ENCODE data around the gene SLC38A10. TPM values are rescaled to one million over a fixed set of nuclear protein-coding genes. Genes with fewer than 3 reads are reported as not detected.

SLC38A10 gene
- total RNA-seq, 2 experiments from 2014 or later: 47.6 to 52.9 TPM

DNA sequence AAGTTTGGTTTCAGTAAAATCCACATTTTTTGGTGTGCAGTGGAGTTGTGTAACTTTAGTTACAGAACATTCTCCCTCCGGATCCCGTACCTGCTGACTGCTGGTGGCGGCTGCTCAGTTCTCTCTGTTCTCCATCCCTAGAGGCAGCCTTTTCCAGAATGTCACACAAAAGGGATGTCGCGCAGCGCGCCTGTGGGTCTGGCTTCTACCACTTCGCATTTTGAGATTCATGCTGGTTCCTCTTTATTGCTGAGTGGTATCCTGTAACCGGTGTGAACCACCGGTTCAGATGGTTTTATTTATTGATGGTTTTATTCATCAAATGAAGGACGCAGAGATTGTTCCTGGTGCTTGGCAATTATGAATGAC is 71.4 kb downstream of the SLC38A10 start:
- POLR2A ChIA-PET: no interaction called here
- DNase-seq (no peak), ATAC-seq (no peak)
- H3K36me3 Mint-ChIP-seq (ENCODE audit: low read depth): no peaks in the 10 kb centered on the region
- H3K4me3 Mint-ChIP-seq: peak overlapping the region; percentile 50
- intact Hi-C loops (cut with DNase I, micrococcal nuclease): loop anchor here (1.0 to 10.0 kb wide), 17 partner anchors 16 to 1188 kb away; partner anchors contain the start of genes NDUFAF8 (in 2 of the 2), TEPSIN (in 2 of the 2), BAIAP2 (in 1 of the 2) and CCDC137 (in 1 of the 2)
- peaks cover 19% of the 10 kb centered on the region for H3K4me1 Mint-ChIP-seq
- H3K27ac Mint-ChIP-seq: peak overlapping the region; percentile 76
- CTCF ChIA-PET: interaction anchor here (0.6 to 1.2 kb wide), 3 partner anchors 8 to 68 kb away, joined by 3 to 5 read pairs (median 4); partner anchors contain the start of genes NDUFAF8 and TEPSIN
- H3K27me3 Mint-ChIP-seq: no peaks in the 10 kb centered on the region
- no peaks in the 10 kb centered on the region for H3K9me3 Mint-ChIP-seq (ENCODE audit: low read depth)

DNA sequence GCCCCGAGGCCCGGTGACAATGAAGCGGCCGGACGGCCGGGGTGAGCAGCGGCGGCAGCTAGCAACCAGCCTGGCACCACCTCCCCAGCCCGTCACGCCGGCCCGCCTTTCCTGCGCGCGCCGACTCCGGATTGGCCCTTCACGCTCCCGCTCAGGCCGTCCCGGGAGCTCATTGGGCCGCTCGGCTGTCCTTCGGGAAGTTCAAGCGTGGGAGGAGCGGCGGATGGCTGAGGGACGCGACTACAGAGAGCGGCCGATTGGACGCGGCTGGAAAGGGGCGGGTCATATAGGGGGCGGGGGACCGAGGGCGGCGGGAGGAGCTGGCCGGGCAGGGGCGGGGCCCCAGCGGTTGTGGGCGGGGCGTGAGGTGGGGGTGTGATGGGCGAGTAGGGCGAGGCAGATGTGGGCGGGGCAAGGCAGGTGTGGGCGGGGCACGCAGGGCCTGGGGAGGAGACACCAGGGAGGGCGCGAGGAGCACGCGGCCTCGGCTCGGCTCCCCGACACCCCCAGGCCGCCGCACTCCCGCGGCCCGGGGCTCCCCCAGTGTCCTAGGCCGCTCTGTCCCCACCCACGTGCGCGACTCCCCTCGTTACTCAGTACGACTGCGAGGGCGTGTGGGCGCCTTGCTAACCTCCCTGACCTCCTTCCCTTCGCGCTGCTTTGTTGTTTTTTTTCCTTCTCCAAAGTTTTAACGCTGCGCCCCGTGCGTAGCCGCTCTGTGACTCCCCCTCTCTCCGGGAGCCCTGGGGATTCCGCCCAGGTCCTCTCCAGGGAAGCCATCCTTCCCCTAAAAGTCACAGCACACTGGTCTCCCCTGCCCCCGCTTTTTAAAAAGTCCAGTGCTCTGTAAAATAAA is 72.0 kb downstream of the SLC38A10 start, which contains the start of gene CEP131:
TSS of gene CEP131 (minus strand) at position 60 of the 856 bp plus-strand sequence. CDS start 2,909 bp downstream, outside the sequence.
- peaks cover 19% of the 10 kb centered on the region for H3K4me1 Mint-ChIP-seq
- ATAC-seq: peak; percentile 98
- peak within 1 kb of the TSS; percentile 50 for H3K4me3 Mint-ChIP-seq
- H3K27ac Mint-ChIP-seq: peak within 1 kb of the TSS; percentile 76
- no peaks in the 10 kb centered on the region for H3K9me3 Mint-ChIP-seq (ENCODE audit: low read depth)
- POLR2A ChIA-PET: interaction anchor here (0.6 to 1.2 kb wide), 4 partner anchors 11 to 944 kb away, joined by 3 to 8 read pairs (median 4); partner anchors contain the start of genes NDUFAF8 and TEPSIN
- CTCF ChIA-PET: interaction anchor here (1.0 kb wide), 1 partner anchor 16 kb away, joined by 7 read pairs; the partner anchor contains the start of genes NDUFAF8 and TEPSIN
- peak; percentile 100 for DNase-seq
- H3K36me3 Mint-ChIP-seq (ENCODE audit: low read depth): no peaks in the 10 kb centered on the region
- no peaks in the 10 kb centered on the region for H3K27me3 Mint-ChIP-seq
- intact Hi-C loops (cut with DNase I, micrococcal nuclease): loop anchor here (1.0 to 10.0 kb wide), 17 partner anchors 16 to 1188 kb away; partner anchors contain the start of genes NDUFAF8 (in 2 of the 2), TEPSIN (in 2 of the 2), BAIAP2 (in 1 of the 2) and CCDC137 (in 1 of the 2)

DNA sequence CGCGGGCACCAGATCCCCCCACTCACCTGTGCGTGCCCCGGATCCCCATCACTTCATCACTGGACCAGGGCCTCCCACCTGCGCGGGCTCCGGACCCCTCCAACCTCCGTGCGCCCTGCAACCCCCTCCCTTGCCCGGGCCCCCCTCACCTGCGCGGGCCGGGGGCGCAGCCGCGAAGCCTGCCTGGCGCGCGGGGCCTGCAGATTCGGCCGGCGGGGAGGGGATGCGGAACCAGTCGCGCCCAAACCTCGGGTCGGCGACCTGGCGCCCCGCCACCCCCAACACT is 72.5 kb downstream of the SLC38A10 start:
- H3K27me3 Mint-ChIP-seq: no peaks in the 10 kb centered on the region
- ChIA-PET POLR2A (interaction anchor here (0.6 to 1.2 kb wide), 3 partner anchors 12 to 944 kb away, joined by 3 to 8 read pairs (median 6); partner anchors contain the start of genes NDUFAF8 and TEPSIN), CTCF (interaction anchor here (1.0 kb wide), 1 partner anchor 16 kb away, joined by 7 read pairs; the partner anchor contains the start of genes NDUFAF8 and TEPSIN)
- no peak for DNase-seq
- no peak for ATAC-seq
- no peaks in the 10 kb centered on the region for H3K9me3 Mint-ChIP-seq (ENCODE audit: low read depth)
- H3K27ac Mint-ChIP-seq: no peak overlapping the region
- peaks cover 16% of the 10 kb centered on the region for H3K4me1 Mint-ChIP-seq
- H3K4me3 Mint-ChIP-seq: peak overlapping the region; percentile 50
- intact Hi-C loops (cut with DNase I, micrococcal nuclease): loop anchor here in 1 of 2 experiments (2.0 to 10.0 kb wide), 3 partner anchors 62 to 678 kb away; partner anchors contain the start of genes CCDC137, OXLD1 and RPTOR
- H3K36me3 Mint-ChIP-seq (ENCODE audit: low read depth): no peaks in the 10 kb centered on the region

GRCh38 chr17:81221842-81222619 is 73.1 kb downstream of the SLC38A10 start:
- Mint-ChIP-seq H3K4me1 (peaks cover 15% of the 10 kb centered on the region), H3K4me3 (peak overlapping the region; percentile 50), H3K36me3 (ENCODE audit: low read depth) (no peaks in the 10 kb centered on the region), H3K9me3 (ENCODE audit: low read depth) (no peaks in the 10 kb centered on the region), H3K27me3 (no peaks in the 10 kb centered on the region), H3K27ac (no peak overlapping the region)
- POLR2A ChIA-PET: interaction anchor here (1.1 to 1.2 kb wide), 2 partner anchors 12 to 17 kb away, joined by 6 to 8 read pairs; partner anchors contain the start of genes NDUFAF8 and TEPSIN
- intact Hi-C loops (cut with DNase I, micrococcal nuclease): loop anchor here in 1 of 2 experiments (2.0 to 10.0 kb wide), 3 partner anchors 63 to 677 kb away; partner anchors contain the start of genes CCDC137, OXLD1 and RPTOR
- DNase-seq: no peak
- CTCF ChIA-PET: interaction anchor here (1.0 kb wide), 1 partner anchor 17 kb away, joined by 7 read pairs; the partner anchor contains the start of genes NDUFAF8 and TEPSIN
- ATAC-seq: no peak

- Mint-ChIP-seq H3K4me3 (peak overlapping the region; percentile 50), H3K9me3 (ENCODE audit: low read depth) (no peaks in the 10 kb centered on the region), H3K36me3 (ENCODE audit: low read depth) (no peaks in the 10 kb centered on the region), H3K27me3 (no peaks in the 10 kb centered on the region), H3K27ac (no peak overlapping the region), H3K4me1 (peaks cover 15% of the 10 kb centered on the region)
- intact Hi-C loops (cut with DNase I, micrococcal nuclease): loop anchor here in 1 of 2 experiments (10.0 kb wide), 1 partner anchor 677 kb away; the partner anchor contains the start of gene RPTOR
- no peak for ATAC-seq
- CTCF ChIA-PET: no interaction called here
- POLR2A ChIA-PET: no interaction called here
- no peak for DNase-seq
Measured at GRCh38 chr17:81221371-81221841, 73.7 kb downstream of the SLC38A10 start.

DNA sequence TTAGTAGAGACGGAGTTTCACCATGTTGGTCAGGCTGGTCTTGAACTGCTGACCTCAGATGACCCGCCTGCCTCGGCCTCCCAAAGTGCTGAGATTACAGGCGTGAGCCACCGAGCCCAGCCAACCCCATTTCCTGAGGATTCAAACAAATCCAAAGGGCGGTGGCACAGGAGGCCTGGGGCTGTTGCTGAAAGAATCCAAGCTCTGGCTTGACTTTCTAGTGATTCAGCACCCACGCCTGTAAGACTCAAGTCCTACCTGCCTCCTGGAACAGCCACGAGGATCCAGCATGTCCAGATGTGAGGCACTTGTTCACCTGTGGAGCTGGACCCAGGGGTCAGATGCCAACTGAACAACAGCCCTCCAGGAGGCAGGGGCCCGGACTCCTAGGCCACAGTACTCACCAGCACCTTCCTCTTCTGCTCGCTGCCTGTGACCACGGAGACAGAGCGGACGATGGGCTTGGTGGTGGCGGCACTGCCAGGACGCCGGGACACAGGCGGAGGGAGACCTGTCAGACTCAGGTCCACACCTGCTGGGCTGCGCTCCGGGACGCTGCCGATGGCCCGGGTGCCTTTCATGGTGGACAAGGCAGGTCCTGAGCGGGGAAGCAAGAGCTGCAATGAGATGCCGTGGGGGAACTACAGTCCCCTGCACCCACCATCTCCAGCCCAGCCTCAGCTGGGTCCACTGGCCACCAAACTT is 75.5 kb downstream of the SLC38A10 start:
- no peaks in the 10 kb centered on the region for H3K9me3 Mint-ChIP-seq (ENCODE audit: low read depth)
- ChIA-PET CTCF (no interaction called here), POLR2A (no interaction called here)
- ATAC-seq (no peak), DNase-seq (no peak)
- intact Hi-C loops (cut with DNase I, micrococcal nuclease): loop anchor here in 1 of 2 experiments (10.0 kb wide), 1 partner anchor 675 kb away; the partner anchor contains the start of gene RPTOR
- H3K4me3 Mint-ChIP-seq: no peak overlapping the region
- no peaks in the 10 kb centered on the region for H3K36me3 Mint-ChIP-seq (ENCODE audit: low read depth)
- no peak overlapping the region for H3K27ac Mint-ChIP-seq
- H3K27me3 Mint-ChIP-seq: no peaks in the 10 kb centered on the region
- H3K4me1 Mint-ChIP-seq: peaks cover 15% of the 10 kb centered on the region

- no peaks in the 10 kb centered on the region for H3K36me3 Mint-ChIP-seq (ENCODE audit: low read depth)
- ATAC-seq: no peak
- H3K27ac Mint-ChIP-seq: no peak overlapping the region
- DNase-seq: no peak
- H3K4me1 Mint-ChIP-seq: peaks cover 13% of the 10 kb centered on the region
- H3K4me3 Mint-ChIP-seq: no peak overlapping the region
- CTCF ChIA-PET: no interaction called here
- POLR2A ChIA-PET: no interaction called here
- no peaks in the 10 kb centered on the region for H3K9me3 Mint-ChIP-seq (ENCODE audit: low read depth)
- no peaks in the 10 kb centered on the region for H3K27me3 Mint-ChIP-seq
- intact Hi-C loops (cut with DNase I, micrococcal nuclease): no loop called here
Measured at GRCh38 chr17:81218991-81219390, 76.1 kb downstream of the SLC38A10 start.

GRCh38 chr17:81218459-81218858 is 76.6 kb downstream of the SLC38A10 start:
- Mint-ChIP-seq H3K27me3 (no peaks in the 10 kb centered on the region), H3K36me3 (ENCODE audit: low read depth) (no peaks in the 10 kb centered on the region), H3K9me3 (ENCODE audit: low read depth) (no peaks in the 10 kb centered on the region), H3K4me1 (peaks cover 8% of the 10 kb centered on the region), H3K27ac (no peak overlapping the region), H3K4me3 (no peak overlapping the region)
- ATAC-seq (no peak), DNase-seq (no peak)
- POLR2A ChIA-PET: no interaction called here
- intact Hi-C loops (cut with DNase I, micrococcal nuclease): no loop called here
- CTCF ChIA-PET: interaction anchor here (0.6 kb wide), 1 partner anchor 12 kb away, joined by 3 read pairs; no protein-coding TSS in a partner anchor

DNA sequence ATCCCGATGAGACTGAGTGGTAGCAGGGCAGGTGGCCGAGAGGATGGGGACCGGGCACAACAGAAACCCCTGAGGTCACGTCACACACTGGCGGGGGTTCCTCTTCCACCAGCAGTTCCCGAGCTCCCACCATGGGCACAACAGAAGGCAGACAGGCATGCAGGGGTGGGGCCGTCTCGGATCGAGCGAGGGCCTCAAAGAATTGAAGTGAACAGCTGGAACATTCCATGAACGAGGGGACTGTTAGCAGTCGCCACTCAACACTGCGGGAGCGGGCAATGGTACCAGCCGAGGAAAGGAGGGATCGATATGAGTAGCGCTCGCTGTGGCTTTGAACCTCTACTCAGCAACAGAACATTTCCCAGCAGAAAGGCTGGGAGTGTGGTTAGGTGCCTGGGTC is 77.6 kb downstream of the SLC38A10 start:
- H3K4me3 Mint-ChIP-seq: no peak overlapping the region
- peaks cover 6% of the 10 kb centered on the region for H3K4me1 Mint-ChIP-seq
- no peaks in the 10 kb centered on the region for H3K36me3 Mint-ChIP-seq (ENCODE audit: low read depth)
- POLR2A ChIA-PET: no interaction called here
- CTCF ChIA-PET: interaction anchor here (0.6 to 0.7 kb wide), 2 partner anchors 13 to 278 kb away, joined by 3 read pairs; no protein-coding TSS in a partner anchor
- DNase-seq: no peak
- intact Hi-C loops (cut with DNase I, micrococcal nuclease): no loop called here
- ATAC-seq: no peak
- H3K27ac Mint-ChIP-seq: no peak overlapping the region
- H3K9me3 Mint-ChIP-seq (ENCODE audit: low read depth): no peaks in the 10 kb centered on the region
- no peaks in the 10 kb centered on the region for H3K27me3 Mint-ChIP-seq

DNA sequence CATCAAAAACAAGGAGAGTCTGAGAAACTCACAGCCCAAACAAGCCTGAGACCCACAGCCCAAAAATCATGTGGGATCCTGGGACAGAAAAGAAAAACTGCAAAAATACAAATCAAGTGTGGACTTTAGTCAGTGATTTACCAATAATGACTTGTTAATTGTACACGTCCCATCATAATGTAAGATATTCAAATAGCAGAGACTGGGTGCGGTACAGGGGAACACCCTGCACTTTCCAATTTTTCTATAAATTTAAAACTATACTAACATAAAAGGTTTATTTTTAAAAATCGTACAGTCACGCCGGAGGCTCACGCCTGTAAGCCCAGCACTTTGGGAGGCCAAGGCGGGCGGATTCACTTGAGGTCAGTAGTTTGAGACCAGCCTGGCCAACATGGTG is 81.1 kb downstream of the SLC38A10 start:
- POLR2A ChIA-PET: no interaction called here
- CTCF ChIA-PET: no interaction called here
- intact Hi-C loops (cut with DNase I, micrococcal nuclease): no loop called here
- Mint-ChIP-seq H3K4me1 (no peaks in the 10 kb centered on the region), H3K9me3 (ENCODE audit: low read depth) (no peaks in the 10 kb centered on the region), H3K27me3 (no peaks in the 10 kb centered on the region), H3K4me3 (no peak overlapping the region), H3K36me3 (ENCODE audit: low read depth) (no peaks in the 10 kb centered on the region), H3K27ac (no peak overlapping the region)
- no peak for DNase-seq
- ATAC-seq: no peak
